ENCODE results near the gene RCCD1.

GRCh38 chr15:90968434-90968833 lies 13.8 kb downstream of the RCCD1 start:
- TF ChIP-seq CTCF (IDR thresholded peaks at IDR 0.05; ENCODE audit: low read depth, low read length, missing input control), result no peak
- TF ChIP-seq SP1 (IDR thresholded peaks at IDR 0.05), result no peak
- no peak for TF ChIP-seq FOXA1 (IDR thresholded peaks at IDR 0.05)
- TF ChIP-seq RAD21 (IDR thresholded peaks at IDR 0.05), result no peak
- TF ChIP-seq JUND (IDR thresholded peaks at IDR 0.05), result no peak
